Body of pancreas (tissue), 4 donors: ENCODE measurements around the gene GATA1.

Experiments
- POLR2A ChIP-seq, 3 donors: fragments of 450-650 bp; IDR thresholded peaks; one replicate each; pipeline ENCODE4 v1.6.1; 2016; ENCODE audit warnings: antibody characterized with exemption in 3 of 3, mild to moderate bottlenecking in 2 of 3
- TF ChIP-seq, protein P1 (sequence below), 7 experiments: fragments of 450-650 bp in 4 of 7; fragments of 200-600 bp in 3 of 7; sonication (generic) in 3 of 7; IDR thresholded peaks; one replicate each; pipeline ENCODE4 v1.5.1; 2016 to 2019; ENCODE audit warnings: antibody characterized with exemption in 7 of 7

DNA sequence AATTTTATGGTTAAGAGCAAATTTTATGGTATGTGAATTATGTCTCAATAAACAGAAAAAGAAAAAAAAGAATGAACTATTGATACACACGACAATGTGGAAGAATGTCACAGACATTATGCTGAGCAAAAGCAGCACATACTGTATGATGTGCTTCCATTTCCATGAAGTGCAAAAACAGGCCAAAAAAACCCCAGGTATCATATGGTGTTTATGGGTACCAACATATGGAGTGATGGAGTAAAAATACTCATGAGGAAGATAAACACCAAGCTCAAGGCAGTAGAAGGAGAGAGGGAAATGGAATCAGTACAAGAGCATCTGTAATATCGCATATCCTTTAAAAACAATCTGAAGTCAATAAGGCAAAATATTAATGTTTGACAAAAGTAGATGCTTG is 4.2 kb upstream of the GATA1 start:
- no peak for TF ChIP-seq POLR2A (IDR thresholded peaks at IDR 0.05)
- TF ChIP-seq, protein P1, sequence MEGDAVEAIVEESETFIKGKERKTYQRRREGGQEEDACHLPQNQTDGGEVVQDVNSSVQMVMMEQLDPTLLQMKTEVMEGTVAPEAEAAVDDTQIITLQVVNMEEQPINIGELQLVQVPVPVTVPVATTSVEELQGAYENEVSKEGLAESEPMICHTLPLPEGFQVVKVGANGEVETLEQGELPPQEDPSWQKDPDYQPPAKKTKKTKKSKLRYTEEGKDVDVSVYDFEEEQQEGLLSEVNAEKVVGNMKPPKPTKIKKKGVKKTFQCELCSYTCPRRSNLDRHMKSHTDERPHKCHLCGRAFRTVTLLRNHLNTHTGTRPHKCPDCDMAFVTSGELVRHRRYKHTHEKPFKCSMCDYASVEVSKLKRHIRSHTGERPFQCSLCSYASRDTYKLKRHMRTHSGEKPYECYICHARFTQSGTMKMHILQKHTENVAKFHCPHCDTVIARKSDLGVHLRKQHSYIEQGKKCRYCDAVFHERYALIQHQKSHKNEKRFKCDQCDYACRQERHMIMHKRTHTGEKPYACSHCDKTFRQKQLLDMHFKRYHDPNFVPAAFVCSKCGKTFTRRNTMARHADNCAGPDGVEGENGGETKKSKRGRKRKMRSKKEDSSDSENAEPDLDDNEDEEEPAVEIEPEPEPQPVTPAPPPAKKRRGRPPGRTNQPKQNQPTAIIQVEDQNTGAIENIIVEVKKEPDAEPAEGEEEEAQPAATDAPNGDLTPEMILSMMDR (IDR thresholded peaks at IDR 0.05) = no peak
